ENCODE results near the gene MAP7D3.

MAP7D3 gene

DNA sequence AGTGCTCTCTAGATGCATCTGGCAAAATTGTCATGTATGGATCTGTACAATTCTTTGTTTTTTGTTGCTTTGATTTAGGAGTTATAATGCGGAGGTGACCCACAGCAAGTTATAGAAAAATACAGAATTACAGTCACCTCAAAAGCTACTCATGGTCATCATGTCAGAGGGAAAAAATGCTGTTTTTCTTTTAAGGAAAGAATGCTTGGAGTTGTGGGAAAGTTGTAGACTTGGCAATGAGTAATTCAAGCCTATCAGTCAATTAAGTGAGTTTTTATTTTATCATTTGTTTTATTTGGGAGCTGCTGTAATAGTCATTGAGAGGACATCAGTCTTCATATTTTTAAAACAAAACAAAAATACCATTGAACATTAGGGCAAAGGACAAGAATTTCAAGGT is 87.5 kb downstream of the MAP7D3 start:
- TF ChIP-seq, protein P1, sequence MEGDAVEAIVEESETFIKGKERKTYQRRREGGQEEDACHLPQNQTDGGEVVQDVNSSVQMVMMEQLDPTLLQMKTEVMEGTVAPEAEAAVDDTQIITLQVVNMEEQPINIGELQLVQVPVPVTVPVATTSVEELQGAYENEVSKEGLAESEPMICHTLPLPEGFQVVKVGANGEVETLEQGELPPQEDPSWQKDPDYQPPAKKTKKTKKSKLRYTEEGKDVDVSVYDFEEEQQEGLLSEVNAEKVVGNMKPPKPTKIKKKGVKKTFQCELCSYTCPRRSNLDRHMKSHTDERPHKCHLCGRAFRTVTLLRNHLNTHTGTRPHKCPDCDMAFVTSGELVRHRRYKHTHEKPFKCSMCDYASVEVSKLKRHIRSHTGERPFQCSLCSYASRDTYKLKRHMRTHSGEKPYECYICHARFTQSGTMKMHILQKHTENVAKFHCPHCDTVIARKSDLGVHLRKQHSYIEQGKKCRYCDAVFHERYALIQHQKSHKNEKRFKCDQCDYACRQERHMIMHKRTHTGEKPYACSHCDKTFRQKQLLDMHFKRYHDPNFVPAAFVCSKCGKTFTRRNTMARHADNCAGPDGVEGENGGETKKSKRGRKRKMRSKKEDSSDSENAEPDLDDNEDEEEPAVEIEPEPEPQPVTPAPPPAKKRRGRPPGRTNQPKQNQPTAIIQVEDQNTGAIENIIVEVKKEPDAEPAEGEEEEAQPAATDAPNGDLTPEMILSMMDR (IDR thresholded peaks at IDR 0.05): no peak
- Histone ChIP-seq H3K36me3 (ENCODE audit: control insufficient read depth, insufficient read depth, low read length) (no peaks in the 10 kb centered on the region), H3K9me3 (ENCODE audit: control insufficient read depth, low read length) (no peaks in the 10 kb centered on the region), H3K4me1 (peaks cover 6% of the 10 kb centered on the region), H3K4me2 (ENCODE audit: low read length) (no peak overlapping the region), H3K9ac (no peak overlapping the region), H3K4me3 (ENCODE audit: low read depth, low read length) (no peak overlapping the region), H3K27me3 (ENCODE audit: control insufficient read depth, insufficient read depth, low read length) (no peaks in the 10 kb centered on the region), H2AFZ (no peak overlapping the region), H3K79me2 (peaks cover 39% of the 10 kb centered on the region), H3K27ac (no peak overlapping the region)
